GM19395 (cell line): ENCODE measurements around the gene MAMLD1.

Source experiments
- ATAC-seq: cut with Tn5 transposase; IDR thresholded peaks from one replicate; pipeline ENCODE4 v1.9.1; 2021; ENCODE audit warnings: mild to moderate bottlenecking, moderate library complexity; ENCODE audit not compliant: unreplicated experiment

MAMLD1 gene

DNA sequence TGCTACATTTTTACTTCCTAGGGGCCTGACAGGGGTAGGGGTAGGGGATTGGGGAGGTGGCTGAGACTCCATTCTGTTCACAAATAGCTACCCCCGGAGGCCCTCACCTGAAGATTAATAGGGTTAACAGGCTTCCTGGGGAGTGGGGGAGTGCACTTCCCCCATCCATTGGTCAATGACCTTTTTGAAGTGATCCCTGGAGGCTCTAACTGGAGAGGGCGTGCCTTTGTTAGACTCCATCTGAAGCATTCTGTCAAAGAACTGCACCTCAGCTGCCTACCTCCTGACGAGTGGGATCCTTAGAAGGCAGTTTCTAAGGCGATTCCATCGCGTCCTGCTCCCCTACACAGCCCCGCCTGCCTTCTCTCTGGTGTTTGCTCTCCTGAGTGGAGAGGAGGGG, 195.3 kb downstream of the MAMLD1 start:
- ATAC-seq, result no peak
